K562 (cell line): ENCODE data around the gene ATXN7L2. TPM values are rescaled to one million over a fixed set of nuclear protein-coding genes. Genes with fewer than 3 reads are reported as not detected.

Experiments
- ARID2 ChIP-seq: fragments of 450-650 bp; IDR thresholded peaks from 2 replicates; pipeline ENCODE4 v1.6.1; 2017; ENCODE audit warnings: antibody characterized with exemption, mild to moderate bottlenecking
- CAMTA2 ChIP-seq: fragments of 250-450 bp; sonication (Bioruptor Pico); conservative IDR thresholded peaks from 2 replicates; pipeline ENCODE4 v1.5.1; 2022
- CBFA2T3 ChIP-seq: fragments of 450-650 bp; IDR thresholded peaks from 2 replicates; pipeline ENCODE4 v1.6.1; 2017
- CSDE1 ChIP-seq, 2 experiments: fragments of 450-650 bp; IDR thresholded peaks; 2 replicates each; pipeline ENCODE4 v1.6.1; 2016; ENCODE audit warnings: mild to moderate bottlenecking in 1 of 2
- ETV1 ChIP-seq: fragments of 450-650 bp; conservative IDR thresholded peaks from 2 replicates; pipeline ENCODE4 v1.6.1; 2016; ENCODE audit warnings: missing genetic modification characterization, control low read depth, low read depth, missing compliant biosample characterization
- FUS ChIP-seq: fragments of 200-400 bp; formaldehyde crosslinking; optimal IDR thresholded peaks from 2 replicates; pipeline ENCODE3; 2017; ENCODE audit warnings: low read depth, low read length
- HLTF ChIP-seq: fragments of 450-650 bp; IDR thresholded peaks from 2 replicates; pipeline ENCODE4 v1.6.1; 2016
- HNRNPL ChIP-seq: fragments of 200-400 bp; formaldehyde crosslinking; IDR thresholded peaks from 2 replicates; pipeline ENCODE4 v1.6.1; 2017; ENCODE audit warnings: low read depth, mild to moderate bottlenecking, low read length
- JUNB ChIP-seq: fragments of 450-650 bp; formaldehyde crosslinking; conservative IDR thresholded peaks from 2 replicates; pipeline ENCODE4 v1.4.0; 2020; ENCODE audit warnings: mild to moderate bottlenecking
- JUND ChIP-seq, 2 experiments: IDR thresholded peaks; 2 replicates in 1 of 2; 3 replicates in 1 of 2; pipeline ENCODE4 v1.6.1; 2011; ENCODE audit warnings: borderline replicate concordance in 2 of 2, low read depth in 2 of 2, low read length in 2 of 2, improper control_type of control experiment in 1 of 2, missing biosample characterization in 1 of 2, missing genetic modification characterization in 1 of 2, missing genetic modification reagents in 1 of 2
- KLF10 ChIP-seq: fragments of 250-450 bp; sonication (Bioruptor Pico); IDR thresholded peaks from 2 replicates; pipeline ENCODE4 v1.6.1; 2021; ENCODE audit warnings: matching md5 sums
- MEF2A ChIP-seq: IDR thresholded peaks from 2 replicates; pipeline ENCODE4 v1.6.1; 2011; ENCODE audit warnings: low read depth, mild to moderate bottlenecking, low read length, moderate library complexity; ENCODE audit not compliant: control insufficient read depth
- MTA1 ChIP-seq: fragments of 450-650 bp; IDR thresholded peaks from 2 replicates; pipeline ENCODE4 v1.6.1; 2017; ENCODE audit warnings: borderline replicate concordance
- MTA3 ChIP-seq: fragments of 450-650 bp; formaldehyde crosslinking; IDR thresholded peaks from 2 replicates; pipeline ENCODE4 v1.6.1; 2017; ENCODE audit warnings: mild to moderate bottlenecking, borderline replicate concordance
- MYC ChIP-seq, 2 experiments: fragments of 250-450 bp in 1 of 2; sonication (Bioruptor Pico) in 1 of 2; IDR thresholded peaks; 2 replicates each; pipeline versions ENCODE4 v1.5.1 to v1.6.1; 2012 to 2021; ENCODE audit warnings: low read depth in 2 of 2, borderline replicate concordance in 1 of 2, improper control_type of control experiment in 1 of 2, low read length in 1 of 2, mild to moderate bottlenecking in 1 of 2, moderate library complexity in 1 of 2
- NFIC ChIP-seq: fragments of 450-650 bp; IDR thresholded peaks from 2 replicates; pipeline ENCODE4 v1.6.1; 2017; ENCODE audit warnings: mild to moderate bottlenecking, inconsistent platforms
- NR1H2 ChIP-seq: sonication (generic); formaldehyde crosslinking; IDR thresholded peaks from 2 replicates; pipeline ENCODE4 v1.4.0; 2020; ENCODE audit warnings: mild to moderate bottlenecking, missing genetic modification reagents
- TARDBP ChIP-seq: fragments of 450-650 bp; IDR thresholded peaks from 2 replicates; pipeline ENCODE4 v1.6.1; 2016
- TCF3 ChIP-seq: sonication (generic); formaldehyde crosslinking; IDR thresholded peaks from 2 replicates; pipeline ENCODE4 v1.4.0; 2020; ENCODE audit warnings: mild to moderate bottlenecking, missing genetic modification reagents
- TGIF2 ChIP-seq: sonication (generic); formaldehyde crosslinking; IDR thresholded peaks from 2 replicates; pipeline ENCODE4 v1.8.1; 2022; ENCODE audit warnings: mild to moderate bottlenecking, missing genetic modification reagents, moderate library complexity
- XRCC5 ChIP-seq: fragments of 200-400 bp; formaldehyde crosslinking; IDR thresholded peaks from 2 replicates; pipeline ENCODE4 v1.6.1; 2017; ENCODE audit warnings: low read depth, mild to moderate bottlenecking, low read length
- ZNF347 ChIP-seq: fragments of 450-650 bp; formaldehyde crosslinking; IDR thresholded peaks from 2 replicates; pipeline ENCODE4 v1.4.0; 2020; ENCODE audit warnings: low read depth, mild to moderate bottlenecking, moderate library complexity
- ZNF589 ChIP-seq: fragments of 200-800 bp; sonication (Bioruptor generic); IDR thresholded peaks from 2 replicates; pipeline ENCODE4 v1.6.1; 2016; ENCODE audit warnings: low read depth, missing genetic modification characterization, missing compliant biosample characterization
- ZNF785 ChIP-seq: fragments of 250-450 bp; sonication (Bioruptor Pico); IDR thresholded peaks from 2 replicates; pipeline ENCODE4 v1.4.0; 2020; ENCODE audit warnings: mild to moderate bottlenecking
- polyA plus RNA-seq, 8 experiments: library from polyadenylated mRNA; depleted of rRNA in 4 of 8; stranded (reverse) in 5 of 8; unstranded in 3 of 8; fragments of >200 nt; fragmentation: Nextera tagmentation in 2 of 8; fragmentation: Illumina TruSeq in 1 of 8; extraction: Ambion mirVana in 2 of 8; extraction: Trizol in 1 of 8; gene quantifications; 2 replicates each; pipeline versions ENCODE4 v1.2.1 to v1.2.3, GENCODE V29; 2011 to 2014; ENCODE audit warnings: inconsistent platforms in 1 of 8, missing spikeins in 1 of 8
- total RNA-seq, 7 experiments: library from RNA; depleted of rRNA in 6 of 7; stranded (reverse); fragments of >200 nt in 6 of 7; fragmentation: Illumina TruSeq in 2 of 7; extraction: Trizol in 2 of 7; gene quantifications; 2 replicates each; pipeline versions ENCODE4 v1.2.1 to v1.2.3, GENCODE V29; 2011 to 2021; ENCODE audit warnings: low replicate concordance in 1 of 7
- TF ChIP-seq, protein P1 (sequence below): fragments of 450-650 bp; conservative IDR thresholded peaks from 2 replicates; pipeline ENCODE4 v1.6.1; 2016; ENCODE audit warnings: missing genetic modification characterization, low read depth, mild to moderate bottlenecking, missing compliant biosample characterization, moderate library complexity
- TF ChIP-seq, protein P2 (sequence below): sonication (generic); formaldehyde crosslinking; IDR thresholded peaks from 2 replicates; pipeline ENCODE4 v1.4.0; 2020; ENCODE audit warnings: mild to moderate bottlenecking, missing genetic modification reagents
- TF ChIP-seq, protein P3 (sequence below): fragments of 250-450 bp; sonication (Bioruptor Pico); IDR thresholded peaks from 2 replicates; pipeline ENCODE4 v1.8.0; 2021; ENCODE audit warnings: moderate library complexity, mild to moderate bottlenecking, inconsistent platforms
- TF ChIP-seq, protein P4 (sequence below): fragments of 250-450 bp; sonication (Bioruptor Pico); IDR thresholded peaks from 2 replicates; pipeline ENCODE4 v1.6.1; 2021; ENCODE audit warnings: mild to moderate bottlenecking

ATXN7L2 gene
- total and polyA plus RNA-seq, 9 of the 15 experiments (the other 6 are each of a cell fraction or from before 2014, with no cell fraction given), result 0.21 to 10.4 (median 5.8) TPM

DNA sequence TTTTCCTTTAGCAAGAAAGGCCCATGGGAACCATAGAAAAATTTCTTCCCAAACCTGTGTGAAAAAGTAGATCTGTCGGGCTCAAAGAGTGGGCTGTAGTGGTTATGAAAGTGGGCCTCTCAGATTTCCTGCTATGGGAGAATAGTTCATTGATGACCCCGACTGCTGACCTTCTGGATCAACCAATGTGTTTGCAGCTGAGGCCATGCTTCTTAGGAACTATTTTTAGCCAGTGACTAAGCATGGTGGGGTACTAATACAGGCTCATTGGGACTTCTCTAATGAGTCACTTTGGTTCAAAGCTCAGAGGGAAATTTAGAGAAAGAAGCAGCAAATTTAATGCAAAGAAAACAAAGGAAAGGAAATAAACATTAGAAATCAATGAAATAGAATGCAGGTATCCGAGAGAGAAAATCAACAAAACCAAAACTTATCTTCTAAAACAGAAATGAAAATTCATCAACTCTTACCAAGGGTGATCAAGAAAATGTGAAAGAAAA, 44.9 kb upstream of the ATXN7L2 start (continued):
- TF ChIP-seq, protein P1, sequence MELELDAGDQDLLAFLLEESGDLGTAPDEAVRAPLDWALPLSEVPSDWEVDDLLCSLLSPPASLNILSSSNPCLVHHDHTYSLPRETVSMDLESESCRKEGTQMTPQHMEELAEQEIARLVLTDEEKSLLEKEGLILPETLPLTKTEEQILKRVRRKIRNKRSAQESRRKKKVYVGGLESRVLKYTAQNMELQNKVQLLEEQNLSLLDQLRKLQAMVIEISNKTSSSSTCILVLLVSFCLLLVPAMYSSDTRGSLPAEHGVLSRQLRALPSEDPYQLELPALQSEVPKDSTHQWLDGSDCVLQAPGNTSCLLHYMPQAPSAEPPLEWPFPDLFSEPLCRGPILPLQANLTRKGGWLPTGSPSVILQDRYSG (tag), result no peak
- TF ChIP-seq KLF10 (CRISPR knock-in tag) (no peak), JUND (IDR thresholded peaks at IDR 0.05; ENCODE audit: borderline replicate concordance, low read depth, low read length) (peak; percentile 89), JUND (tag; IDR thresholded peaks at IDR 0.05; ENCODE audit: borderline replicate concordance, low read depth, low read length) (peak; percentile 74; the same call in 1 of the 3 replicates), CSDE1 (IDR thresholded peaks at IDR 0.05) (no peak), TGIF2 (CRISPR knock-in tag) (no peak), ZNF785 (no peak), NFIC (no peak), CBFA2T3 (no peak; the same call in 1 of the 2 replicates), MTA3 (no peak), XRCC5 (no peak), ZNF589 (0 out of 2 replicates have a peak, but pooled peaks have one; percentile 29), TCF3 (CRISPR knock-in tag) (no peak), HNRNPL (no peak), CAMTA2 (CRISPR knock-in tag) (no peak), ARID2 (no peak), MYC (IDR thresholded peaks at IDR 0.05; ENCODE audit: low read depth, low read length) (no peak; the same call in 1 of the 2 replicates), MYC (CRISPR knock-in tag; IDR thresholded peaks at IDR 0.05; ENCODE audit: borderline replicate concordance, low read depth) (no peak), TARDBP (no peak), HLTF (no peak), NR1H2 (CRISPR knock-in tag) (no peak), MEF2A (peak; percentile 98), JUNB (no peak), FUS (no peak), ZNF347 (CRISPR knock-in tag) (no peak), ETV1 (tag) (0 out of 2 replicates have a peak, but pooled peaks have one; percentile 6), MTA1 (no peak)
- TF ChIP-seq, protein P2, sequence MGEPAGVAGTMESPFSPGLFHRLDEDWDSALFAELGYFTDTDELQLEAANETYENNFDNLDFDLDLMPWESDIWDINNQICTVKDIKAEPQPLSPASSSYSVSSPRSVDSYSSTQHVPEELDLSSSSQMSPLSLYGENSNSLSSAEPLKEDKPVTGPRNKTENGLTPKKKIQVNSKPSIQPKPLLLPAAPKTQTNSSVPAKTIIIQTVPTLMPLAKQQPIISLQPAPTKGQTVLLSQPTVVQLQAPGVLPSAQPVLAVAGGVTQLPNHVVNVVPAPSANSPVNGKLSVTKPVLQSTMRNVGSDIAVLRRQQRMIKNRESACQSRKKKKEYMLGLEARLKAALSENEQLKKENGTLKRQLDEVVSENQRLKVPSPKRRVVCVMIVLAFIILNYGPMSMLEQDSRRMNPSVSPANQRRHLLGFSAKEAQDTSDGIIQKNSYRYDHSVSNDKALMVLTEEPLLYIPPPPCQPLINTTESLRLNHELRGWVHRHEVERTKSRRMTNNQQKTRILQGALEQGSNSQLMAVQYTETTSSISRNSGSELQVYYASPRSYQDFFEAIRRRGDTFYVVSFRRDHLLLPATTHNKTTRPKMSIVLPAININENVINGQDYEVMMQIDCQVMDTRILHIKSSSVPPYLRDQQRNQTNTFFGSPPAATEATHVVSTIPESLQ (CRISPR knock-in tag), result no peak
- TF ChIP-seq, protein P3, sequence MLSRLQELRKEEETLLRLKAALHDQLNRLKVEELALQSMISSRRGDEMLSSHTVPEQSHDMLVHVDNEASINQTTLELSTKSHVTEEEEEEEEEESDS, result no peak
- TF ChIP-seq, protein P4, sequence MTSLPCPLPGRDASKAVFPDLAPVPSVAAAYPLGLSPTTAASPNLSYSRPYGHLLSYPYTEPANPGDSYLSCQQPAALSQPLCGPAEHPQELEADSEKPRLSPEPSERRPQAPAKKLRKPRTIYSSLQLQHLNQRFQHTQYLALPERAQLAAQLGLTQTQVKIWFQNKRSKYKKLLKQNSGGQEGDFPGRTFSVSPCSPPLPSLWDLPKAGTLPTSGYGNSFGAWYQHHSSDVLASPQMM (CRISPR knock-in tag), result no peak
